ENCODE results near the gene NIPAL1.

DNA sequence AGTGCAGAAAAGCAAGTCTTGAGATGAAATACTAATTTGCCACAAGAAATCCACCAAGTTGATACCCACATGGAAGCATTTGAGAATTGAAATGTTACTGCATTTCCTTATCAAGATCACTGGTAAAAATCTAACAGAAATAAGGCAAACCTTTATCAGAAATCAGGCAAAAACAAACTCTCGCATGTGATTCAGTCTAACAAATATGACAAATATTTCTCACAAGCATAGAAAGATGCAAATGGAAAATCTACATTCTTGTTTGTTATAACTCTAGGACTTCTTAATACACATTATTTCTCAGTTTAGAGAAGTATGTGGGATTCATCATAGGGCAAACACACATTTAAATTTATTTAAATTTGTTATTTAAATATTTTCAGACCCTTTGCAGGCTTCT is 64.6 kb downstream of the NIPAL1 start:
- TF ChIP-seq, protein P1, sequence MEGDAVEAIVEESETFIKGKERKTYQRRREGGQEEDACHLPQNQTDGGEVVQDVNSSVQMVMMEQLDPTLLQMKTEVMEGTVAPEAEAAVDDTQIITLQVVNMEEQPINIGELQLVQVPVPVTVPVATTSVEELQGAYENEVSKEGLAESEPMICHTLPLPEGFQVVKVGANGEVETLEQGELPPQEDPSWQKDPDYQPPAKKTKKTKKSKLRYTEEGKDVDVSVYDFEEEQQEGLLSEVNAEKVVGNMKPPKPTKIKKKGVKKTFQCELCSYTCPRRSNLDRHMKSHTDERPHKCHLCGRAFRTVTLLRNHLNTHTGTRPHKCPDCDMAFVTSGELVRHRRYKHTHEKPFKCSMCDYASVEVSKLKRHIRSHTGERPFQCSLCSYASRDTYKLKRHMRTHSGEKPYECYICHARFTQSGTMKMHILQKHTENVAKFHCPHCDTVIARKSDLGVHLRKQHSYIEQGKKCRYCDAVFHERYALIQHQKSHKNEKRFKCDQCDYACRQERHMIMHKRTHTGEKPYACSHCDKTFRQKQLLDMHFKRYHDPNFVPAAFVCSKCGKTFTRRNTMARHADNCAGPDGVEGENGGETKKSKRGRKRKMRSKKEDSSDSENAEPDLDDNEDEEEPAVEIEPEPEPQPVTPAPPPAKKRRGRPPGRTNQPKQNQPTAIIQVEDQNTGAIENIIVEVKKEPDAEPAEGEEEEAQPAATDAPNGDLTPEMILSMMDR (IDR thresholded peaks at IDR 0.05): no peak
- TF ChIP-seq SMAD4 (CRISPR knock-in tag; IDR thresholded peaks at IDR 0.05) (no peak), IRF2 (CRISPR knock-in tag; IDR thresholded peaks at IDR 0.05; ENCODE audit: borderline replicate concordance, low read depth) (no peak), FOXP1 (CRISPR knock-in tag; IDR thresholded peaks at IDR 0.05; ENCODE audit: borderline replicate concordance) (no peak), ZNF232 (CRISPR knock-in tag; IDR thresholded peaks at IDR 0.05) (no peak)
- TF ChIP-seq, protein P2, sequence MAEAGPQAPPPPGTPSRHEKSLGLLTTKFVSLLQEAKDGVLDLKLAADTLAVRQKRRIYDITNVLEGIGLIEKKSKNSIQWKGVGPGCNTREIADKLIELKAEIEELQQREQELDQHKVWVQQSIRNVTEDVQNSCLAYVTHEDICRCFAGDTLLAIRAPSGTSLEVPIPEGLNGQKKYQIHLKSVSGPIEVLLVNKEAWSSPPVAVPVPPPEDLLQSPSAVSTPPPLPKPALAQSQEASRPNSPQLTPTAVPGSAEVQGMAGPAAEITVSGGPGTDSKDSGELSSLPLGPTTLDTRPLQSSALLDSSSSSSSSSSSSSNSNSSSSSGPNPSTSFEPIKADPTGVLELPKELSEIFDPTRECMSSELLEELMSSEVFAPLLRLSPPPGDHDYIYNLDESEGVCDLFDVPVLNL (CRISPR knock-in tag; IDR thresholded peaks at IDR 0.05; ENCODE audit: borderline replicate concordance, low read depth): no peak
- TF ChIP-seq, protein P3, sequence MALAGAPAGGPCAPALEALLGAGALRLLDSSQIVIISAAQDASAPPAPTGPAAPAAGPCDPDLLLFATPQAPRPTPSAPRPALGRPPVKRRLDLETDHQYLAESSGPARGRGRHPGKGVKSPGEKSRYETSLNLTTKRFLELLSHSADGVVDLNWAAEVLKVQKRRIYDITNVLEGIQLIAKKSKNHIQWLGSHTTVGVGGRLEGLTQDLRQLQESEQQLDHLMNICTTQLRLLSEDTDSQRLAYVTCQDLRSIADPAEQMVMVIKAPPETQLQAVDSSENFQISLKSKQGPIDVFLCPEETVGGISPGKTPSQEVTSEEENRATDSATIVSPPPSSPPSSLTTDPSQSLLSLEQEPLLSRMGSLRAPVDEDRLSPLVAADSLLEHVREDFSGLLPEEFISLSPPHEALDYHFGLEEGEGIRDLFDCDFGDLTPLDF (CRISPR knock-in tag; IDR thresholded peaks at IDR 0.05): no peak
